Adrenal gland (tissue), 12 donors: ENCODE results near the gene IPMK. TPM values are rescaled to one million over a fixed set of nuclear protein-coding genes. Genes with fewer than 3 reads are reported as not detected.
"Not testable (repeated sequence)": the region's sequence is repeated elsewhere in the genome, so short reads cannot be mapped to it uniquely, and the experiment has no call there.

Experiments
- DNase-seq, 7 donors: peaks; one replicate each; pipeline ENCODE4 v3.0.0-alpha.2; 2019 to 2020
- H3K27ac ChIP-seq, 5 donors: fragments of 200-600 bp; sonication (generic) in 4 of 5; 1 replicate in 3 of 5; 2 replicates in 2 of 5; pipeline versions ENCODE4 v1.5.1 to v1.8.0; 2016 to 2020; ENCODE audit warnings: mild to moderate bottlenecking in 1 of 5
- H3K27me3 ChIP-seq: fragments of 200-600 bp; 2 replicates; pipeline ENCODE4 v1.8.0; 2021
- H3K36me3 ChIP-seq, 2 donors: fragments of 200-600 bp; replicated peaks in 1 of 2; 1 replicate in 1 of 2; 2 replicates in 1 of 2; pipeline versions ENCODE4 v1.5.1 to v1.8.0; 2018 to 2022
- H3K4me1 ChIP-seq, 2 donors: fragments of 200-600 bp; replicated peaks in 1 of 2; 1 replicate in 1 of 2; 2 replicates in 1 of 2; pipeline versions ENCODE4 v1.5.1 to v1.8.0; 2018 to 2021
- H3K4me3 ChIP-seq, 4 donors: fragments of 200-600 bp; sonication (generic) in 3 of 4; one replicate each; pipeline ENCODE4 v1.5.1; 2016 to 2018
- H3K9me3 ChIP-seq, 3 donors: fragments of 200-600 bp; sonication (generic) in 1 of 3; replicated peaks in 1 of 3; 1 replicate in 2 of 3; 2 replicates in 1 of 3; pipeline versions ENCODE4 v1.5.1 to v1.8.0; 2016 to 2021
- CTCF ChIP-seq, 6 experiments: fragments of 450-650 bp in 4 of 6; fragments of 200-600 bp in 2 of 6; sonication (generic) in 1 of 6; IDR thresholded peaks; 1 replicate in 5 of 6; 2 replicates in 1 of 6; pipeline versions ENCODE4 v1.5.1 to v1.8.0; 2016 to 2021; ENCODE audit warnings: antibody characterized with exemption in 6 of 6, mild to moderate bottlenecking in 2 of 6, moderate library complexity in 1 of 6
- POLR2A ChIP-seq, 2 donors: fragments of 450-650 bp; IDR thresholded peaks; one replicate each; pipeline ENCODE4 v1.6.1; 2017; ENCODE audit warnings: antibody characterized with exemption in 2 of 2, mild to moderate bottlenecking in 2 of 2, moderate library complexity in 1 of 2
- WGBS, 4 donors: extraction: QIAGEN DNeasy Blood & Tissue Kit in 2 of 4; methylation state at CpG; one replicate each; pipeline versions ENCODE4 v1.1.5 to v1.1.7; 2013 to 2017; 5-methylcytosine and 5-hydroxymethylcytosine counted together
- intact Hi-C, 2 donors: fragments of 100-400 bp; cut with DNase I; formaldehyde crosslinking; loops; one replicate each; pipeline versions ENCODE4 v1.14.1 to v1.15.0; 2022 to 2023
- polyA plus RNA-seq, 3 donors: library from polyadenylated mRNA; stranded (reverse); fragments of 200-250 nt in 2 of 3; fragments of 350-450 nt in 1 of 3; fragmentation: Illumina TruSeq in 1 of 3; extraction: RNeasy Lipid Tissue Mini Kit (QIAGEN cat#74804) in 1 of 3; gene quantifications; one replicate each; pipeline ENCODE4 v1.2.3, GENCODE V29; 2013 to 2014
- total RNA-seq, 9 donors: library from RNA; depleted of rRNA in 4 of 9; stranded (reverse); fragments of >200 nt in 4 of 9; fragments of 120-200 nt in 1 of 9; fragmentation: NEBNext Ultra II Directional in 1 of 9; extraction: Animal tissue kit (Norgen Biotek cat#: 25700) in 1 of 9; gene quantifications; one replicate each; pipeline versions ENCODE4 v1.1.0 to v1.2.4, GENCODE V29; 2013 to 2023
- donor health status: healthy with polysubstance abuse.
- donor health status: Bipolar disorder and iron deficiency.
- donor health status: DM: yes; HTN: yes; CAD: no.
- donor health status: DM: no; HTN: no; CAD: no.
- donor health status: DM: no; HTN: no; CAD: no.
- donor health status: DM: yes; HTN: yes; CAD: no.

IPMK gene
- total and polyA plus RNA-seq, 12 donors = 1.0 to 6.6 (median 4.8) TPM

GRCh38 chr10:58254644-58255043 is 13.1 kb downstream of the IPMK start:
- Histone ChIP-seq H3K36me3 (no peaks in the 10 kb centered on the region), H3K4me1 (no peaks in the 10 kb centered on the region), H3K9me3 (no peaks in the 10 kb centered on the region), H3K4me3 (no peak overlapping the region), H3K27ac (no peak overlapping the region), H3K27me3 (no peaks in the 10 kb centered on the region)
- 0 to 100% (median 70%) methylated on average over 1 of the region's 1 CpG for WGBS, 4 donors
- intact Hi-C loops = no loop called here
- DNase-seq = no peak
- no peak for TF ChIP-seq POLR2A (IDR thresholded peaks at IDR 0.05)
- no peak for TF ChIP-seq CTCF (IDR thresholded peaks at IDR 0.05)

GRCh38 chr10:58253184-58253583 is 14.5 kb downstream of the IPMK start:
- no peak overlapping the region for H3K4me3 ChIP-seq
- TF ChIP-seq CTCF (IDR thresholded peaks at IDR 0.05) (no peak), POLR2A (IDR thresholded peaks at IDR 0.05) (no peak)
- DNase-seq = no peak
- H3K9me3 ChIP-seq = no peaks in the 10 kb centered on the region
- H3K27me3 ChIP-seq = no peaks in the 10 kb centered on the region
- H3K4me1 ChIP-seq = no peaks in the 10 kb centered on the region
- H3K36me3 ChIP-seq = no peaks in the 10 kb centered on the region
- 71 to 99% (median 89%) methylated on average over 4 of the region's 4 CpGs for WGBS, 4 donors
- H3K27ac ChIP-seq = no peak overlapping the region
- intact Hi-C loops = no loop called here

GRCh38 chr10:58244666-58245065 is 23.0 kb downstream of the IPMK start:
- H3K9me3 ChIP-seq, H3K27ac ChIP-seq, H3K4me3 ChIP-seq, DNase-seq, intact Hi-C loops, H3K4me1 ChIP-seq, H3K27me3 ChIP-seq, H3K36me3 ChIP-seq: not testable (repeated sequence)
- 80 to 92% (median 89%) methylated on average over 3 of the region's 3 CpGs for WGBS, 4 donors

GRCh38 chr10:58244242-58244641 is 23.5 kb downstream of the IPMK start:
- H3K9me3 ChIP-seq, DNase-seq, H3K4me3 ChIP-seq, H3K27me3 ChIP-seq, H3K36me3 ChIP-seq, intact Hi-C loops, H3K4me1 ChIP-seq, H3K27ac ChIP-seq: not testable (repeated sequence)
- 86 to 98% (median 94%) methylated on average over 8 to 25 of the region's 28 CpGs for WGBS, 4 donors

GRCh38 chr10:58243801-58244200 is 23.9 kb downstream of the IPMK start:
- not testable (repeated sequence) for H3K4me3 ChIP-seq
- 96 to 100% (median 99%) methylated on average over 5 to 31 of the region's 31 CpGs for whole genome bisulfite sequencing, 4 donors

GRCh38 chr10:58243269-58243668 is 24.4 kb downstream of the IPMK start:
- TF ChIP-seq POLR2A (IDR thresholded peaks at IDR 0.05) (no peak), CTCF (IDR thresholded peaks at IDR 0.05) (no peak)
- Histone ChIP-seq H3K4me3 (no peak overlapping the region), H3K27me3 (no peaks in the 10 kb centered on the region), H3K4me1 (no peaks in the 10 kb centered on the region), H3K27ac (no peak overlapping the region), H3K9me3 (no peaks in the 10 kb centered on the region), H3K36me3 (no peaks in the 10 kb centered on the region)
- no peak for DNase-seq
- intact Hi-C loops = no loop called here
- WGBS, 4 donors = 94 to 98% (median 97%) methylated on average over 12 to 18 of the region's 18 CpGs

More at GRCh38 chr10:58243801-58244200, 23.9 kb downstream of the IPMK start:
- H3K36me3 ChIP-seq, intact Hi-C loops, H3K27ac ChIP-seq, DNase-seq, H3K27me3 ChIP-seq, H3K9me3 ChIP-seq, H3K4me1 ChIP-seq: not testable (repeated sequence)
